ENCODE results near the gene OSGEP.

OSGEP gene

DNA sequence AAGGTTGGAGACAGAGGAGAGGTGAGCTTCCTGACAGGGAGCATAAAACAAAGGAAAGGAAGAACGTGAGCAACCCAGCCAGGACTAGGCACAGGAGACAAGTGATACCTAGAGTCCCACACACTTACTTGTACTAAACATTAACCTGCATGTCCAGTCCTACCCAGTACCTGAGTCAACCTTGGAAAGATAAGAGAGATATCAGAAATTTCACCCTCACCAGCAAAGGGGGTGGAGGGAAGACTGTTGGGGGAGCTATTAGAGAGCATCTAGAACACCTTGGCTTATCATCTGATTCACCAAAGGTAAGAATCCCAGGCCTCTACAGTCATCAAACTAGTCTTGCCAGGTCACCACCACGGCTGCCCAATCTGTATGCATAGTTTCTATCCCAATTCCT lies 29.8 kb downstream of the OSGEP start:
- TF ChIP-seq FOXM1 (IDR thresholded peaks at IDR 0.05; ENCODE audit: borderline replicate concordance, low read depth) (no peak), YY1 (IDR thresholded peaks at IDR 0.05; ENCODE audit: low read depth) (no peak), NFIC (IDR thresholded peaks at IDR 0.05) (no peak)
- TF ChIP-seq, protein P1, sequence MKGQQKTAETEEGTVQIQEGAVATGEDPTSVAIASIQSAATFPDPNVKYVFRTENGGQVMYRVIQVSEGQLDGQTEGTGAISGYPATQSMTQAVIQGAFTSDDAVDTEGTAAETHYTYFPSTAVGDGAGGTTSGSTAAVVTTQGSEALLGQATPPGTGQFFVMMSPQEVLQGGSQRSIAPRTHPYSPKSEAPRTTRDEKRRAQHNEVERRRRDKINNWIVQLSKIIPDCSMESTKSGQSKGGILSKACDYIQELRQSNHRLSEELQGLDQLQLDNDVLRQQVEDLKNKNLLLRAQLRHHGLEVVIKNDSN (IDR thresholded peaks at IDR 0.05): no peak

DNA sequence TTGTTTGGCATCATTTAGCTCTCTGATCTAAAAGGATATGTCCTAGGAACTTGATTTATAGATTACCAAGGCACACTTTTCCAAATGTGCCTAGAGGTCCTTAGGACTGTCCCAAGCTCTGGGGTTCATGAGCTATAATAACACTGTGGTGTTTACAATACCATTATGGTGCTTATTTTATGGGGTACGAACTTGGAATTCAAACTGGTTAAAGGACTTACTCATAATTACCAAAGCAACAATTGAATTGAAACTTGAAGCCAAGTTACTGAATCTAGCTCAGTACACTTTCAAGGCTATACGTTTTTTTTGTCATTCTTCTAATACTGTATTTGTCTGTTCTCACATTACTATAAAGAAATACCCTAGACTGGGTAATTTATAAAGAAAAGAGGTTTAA lies 31.7 kb downstream of the OSGEP start:
- TF ChIP-seq TAF1 (IDR thresholded peaks at IDR 0.05; ENCODE audit: low read depth) (no peak), ZBTB7A (IDR thresholded peaks at IDR 0.05; ENCODE audit: low read depth) (no peak), FOXM1 (IDR thresholded peaks at IDR 0.05; ENCODE audit: borderline replicate concordance, low read depth) (no peak), NFIC (IDR thresholded peaks at IDR 0.05) (no peak), TEAD4 (IDR thresholded peaks at IDR 0.05) (no peak), MAX (IDR thresholded peaks at IDR 0.05) (no peak), CEBPB (IDR thresholded peaks at IDR 0.05) (no peak), TCF12 (IDR thresholded peaks at IDR 0.05; ENCODE audit: low read depth) (no peak), RAD21 (IDR thresholded peaks at IDR 0.05; ENCODE audit: low read depth) (no peak), EP300 (IDR thresholded peaks at IDR 0.05; ENCODE audit: borderline replicate concordance) (no peak), YY1 (IDR thresholded peaks at IDR 0.05; ENCODE audit: low read depth) (no peak), CREB1 (IDR thresholded peaks at IDR 0.05; ENCODE audit: low read depth) (no peak), REST (IDR thresholded peaks at IDR 0.05; ENCODE audit: low read depth) (no peak), EGR1 (IDR thresholded peaks at IDR 0.05) (no peak)
- TF ChIP-seq, protein P1 (IDR thresholded peaks at IDR 0.05): no peak

DNA sequence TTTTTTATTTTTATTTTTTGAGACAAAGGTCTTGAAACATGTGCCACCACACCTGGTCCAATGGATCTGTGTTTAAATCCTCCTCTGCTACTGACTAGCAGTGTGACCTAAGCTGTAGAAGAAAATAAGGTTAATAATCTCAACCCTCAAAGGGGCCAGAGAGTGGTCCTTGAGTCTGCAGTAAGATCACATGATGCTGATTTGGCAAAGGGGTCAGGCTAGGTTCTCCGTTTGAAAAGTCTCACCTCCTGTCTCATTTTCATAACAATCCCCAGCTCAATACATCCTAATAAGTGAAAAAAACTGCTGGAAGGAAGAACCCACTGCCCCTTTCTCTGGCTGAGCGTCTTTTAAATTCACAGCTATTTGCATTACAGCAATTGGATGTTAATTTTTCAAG lies 33.3 kb downstream of the OSGEP start:
- TF ChIP-seq REST (IDR thresholded peaks at IDR 0.05; ENCODE audit: low read depth): no peak
- TF ChIP-seq EP300 (IDR thresholded peaks at IDR 0.05; ENCODE audit: borderline replicate concordance): no peak
- no peak for TF ChIP-seq ZBTB7A (IDR thresholded peaks at IDR 0.05; ENCODE audit: low read depth)
- no peak for TF ChIP-seq NFIC (IDR thresholded peaks at IDR 0.05)
- no peak for TF ChIP-seq FOXM1 (IDR thresholded peaks at IDR 0.05; ENCODE audit: borderline replicate concordance, low read depth)
- no peak for TF ChIP-seq YY1 (IDR thresholded peaks at IDR 0.05; ENCODE audit: low read depth)
- no peak for TF ChIP-seq EGR1 (IDR thresholded peaks at IDR 0.05)
- no peak for TF ChIP-seq TCF12 (IDR thresholded peaks at IDR 0.05; ENCODE audit: low read depth)
- TF ChIP-seq CREB1 (IDR thresholded peaks at IDR 0.05; ENCODE audit: low read depth): no peak

DNA sequence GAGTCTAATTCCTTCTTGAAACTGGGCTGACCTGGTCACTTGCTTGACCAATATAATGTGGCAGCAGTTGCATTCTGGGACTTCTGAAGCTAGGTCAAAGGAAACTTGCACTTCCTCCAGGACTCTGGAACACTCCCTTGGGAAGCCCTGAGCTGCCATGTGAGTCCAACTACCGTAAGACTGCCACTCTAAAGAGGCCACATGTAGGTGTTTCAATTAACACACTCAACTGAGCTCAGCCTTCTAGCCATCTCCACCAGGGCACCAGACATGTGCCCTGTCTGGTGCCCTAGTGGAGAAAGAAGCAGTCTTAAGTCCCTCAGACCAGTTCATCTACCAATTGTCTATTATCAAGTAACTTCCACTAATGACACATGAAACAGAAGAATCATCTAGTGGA lies 35.2 kb downstream of the OSGEP start:
- no peak for TF ChIP-seq RAD21 (IDR thresholded peaks at IDR 0.05; ENCODE audit: low read depth)
- TF ChIP-seq, protein P1 (IDR thresholded peaks at IDR 0.05): no peak
- TF ChIP-seq CEBPB (IDR thresholded peaks at IDR 0.05): no peak
- no peak for TF ChIP-seq MAX (IDR thresholded peaks at IDR 0.05)
- TF ChIP-seq REST (IDR thresholded peaks at IDR 0.05; ENCODE audit: low read depth): no peak
- TF ChIP-seq TAF1 (IDR thresholded peaks at IDR 0.05; ENCODE audit: low read depth): no peak
- no peak for TF ChIP-seq TCF12 (IDR thresholded peaks at IDR 0.05; ENCODE audit: low read depth)
- TF ChIP-seq YY1 (IDR thresholded peaks at IDR 0.05; ENCODE audit: low read depth): no peak
- TF ChIP-seq ZBTB7A (IDR thresholded peaks at IDR 0.05; ENCODE audit: low read depth): no peak
- no peak for TF ChIP-seq FOXM1 (IDR thresholded peaks at IDR 0.05; ENCODE audit: borderline replicate concordance, low read depth)
